Tibial nerve (tissue), 4 donors: Measurements from ENCODE around the gene ACD. TPM values are rescaled to one million over a fixed set of nuclear protein-coding genes. Genes with fewer than 3 reads are reported as not detected.
"Not testable (repeated sequence)": the region's sequence is repeated elsewhere in the genome, so short reads cannot be mapped to it uniquely, and the experiment has no call there.

ENCODE experiments used
- DNase-seq, 2 donors: peaks; one replicate each; pipeline ENCODE4 v3.0.0-alpha.2; 2019; ENCODE audit warnings: low spot score in 2 of 2
- H3K27ac ChIP-seq, 4 donors: fragments of 200-600 bp; sonication (generic) in 3 of 4; one replicate each; pipeline ENCODE4 v1.5.1; 2017 to 2019; ENCODE audit warnings: mild to moderate bottlenecking in 1 of 4
- H3K27me3 ChIP-seq, 2 donors: fragments of 200-600 bp; sonication (generic) in 1 of 2; one replicate each; pipeline versions ENCODE4 v1.5.1 to v1.6.0; 2017 to 2019
- H3K36me3 ChIP-seq, 3 donors: fragments of 200-600 bp; sonication (generic); one replicate each; pipeline ENCODE4 v1.5.1; 2018 to 2019
- H3K4me1 ChIP-seq, 4 donors: fragments of 200-600 bp; sonication (generic) in 3 of 4; one replicate each; pipeline ENCODE4 v1.5.1; 2017 to 2019
- H3K4me3 ChIP-seq, 4 donors: fragments of 200-600 bp; sonication (generic) in 3 of 4; one replicate each; pipeline ENCODE4 v1.5.1; 2017 to 2019; ENCODE audit warnings: mild to moderate bottlenecking in 1 of 4, moderate library complexity in 1 of 4
- H3K9me3 ChIP-seq, 4 donors: fragments of 200-600 bp; sonication (generic) in 3 of 4; one replicate each; pipeline ENCODE4 v1.5.1; 2017 to 2019
- EP300 ChIP-seq, 2 donors: sonication (generic); formaldehyde crosslinking; IDR thresholded peaks; one replicate each; pipeline ENCODE4 v1.6.1; 2017; ENCODE audit warnings: antibody characterized with exemption in 2 of 2, mild to moderate bottlenecking in 1 of 2
- POLR2A ChIP-seq, 2 donors: fragments of 450-650 bp; IDR thresholded peaks; one replicate each; pipeline ENCODE4 v1.6.1; 2017; ENCODE audit warnings: antibody characterized with exemption in 2 of 2, mild to moderate bottlenecking in 2 of 2, moderate library complexity in 2 of 2
- WGBS, 2 donors: methylation state at CpG; one replicate each; pipeline ENCODE4 v1.1.5; 2018; 5-methylcytosine and 5-hydroxymethylcytosine counted together
- total RNA-seq, 4 donors: library from RNA; depleted of rRNA; stranded (reverse); fragments of >200 nt; gene quantifications; one replicate each; pipeline ENCODE4 v1.1.0, GENCODE V29; 2016
- TF ChIP-seq, protein P1 (sequence below), 5 experiments: fragments of 200-600 bp in 3 of 5; fragments of 450-650 bp in 2 of 5; sonication (generic) in 3 of 5; IDR thresholded peaks; one replicate each; pipeline ENCODE4 v1.5.1; 2016 to 2019; ENCODE audit warnings: antibody characterized with exemption in 5 of 5, mild to moderate bottlenecking in 3 of 5, moderate library complexity in 2 of 5

Gene ACD
- total RNA-seq, 4 donors from 2014 or later: 18.0 to 32.3 (median 20.7) TPM

DNA sequence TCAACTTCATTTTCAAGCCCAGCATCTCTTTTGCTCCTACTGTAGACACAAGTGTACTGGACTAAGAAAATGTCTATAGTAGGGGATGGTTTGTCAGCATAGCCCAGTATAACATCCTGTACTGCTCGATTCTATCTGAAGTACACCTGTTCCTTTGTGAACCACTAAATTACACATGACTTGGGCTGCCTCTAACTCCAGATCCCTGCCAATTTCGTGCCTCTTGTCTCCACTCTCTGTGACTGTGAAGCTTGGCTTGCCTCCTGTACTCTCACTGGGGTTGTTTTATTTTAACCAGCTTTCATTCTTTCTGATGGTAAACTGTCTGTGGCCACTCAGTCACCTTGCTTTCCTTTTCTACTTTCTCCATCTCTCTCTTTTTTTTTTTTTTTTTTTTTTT is 34.6 kb upstream of the ACD start:
- 82 to 85% methylated on average over 2 of the region's 2 CpGs for whole genome bisulfite sequencing, 2 donors

DNA sequence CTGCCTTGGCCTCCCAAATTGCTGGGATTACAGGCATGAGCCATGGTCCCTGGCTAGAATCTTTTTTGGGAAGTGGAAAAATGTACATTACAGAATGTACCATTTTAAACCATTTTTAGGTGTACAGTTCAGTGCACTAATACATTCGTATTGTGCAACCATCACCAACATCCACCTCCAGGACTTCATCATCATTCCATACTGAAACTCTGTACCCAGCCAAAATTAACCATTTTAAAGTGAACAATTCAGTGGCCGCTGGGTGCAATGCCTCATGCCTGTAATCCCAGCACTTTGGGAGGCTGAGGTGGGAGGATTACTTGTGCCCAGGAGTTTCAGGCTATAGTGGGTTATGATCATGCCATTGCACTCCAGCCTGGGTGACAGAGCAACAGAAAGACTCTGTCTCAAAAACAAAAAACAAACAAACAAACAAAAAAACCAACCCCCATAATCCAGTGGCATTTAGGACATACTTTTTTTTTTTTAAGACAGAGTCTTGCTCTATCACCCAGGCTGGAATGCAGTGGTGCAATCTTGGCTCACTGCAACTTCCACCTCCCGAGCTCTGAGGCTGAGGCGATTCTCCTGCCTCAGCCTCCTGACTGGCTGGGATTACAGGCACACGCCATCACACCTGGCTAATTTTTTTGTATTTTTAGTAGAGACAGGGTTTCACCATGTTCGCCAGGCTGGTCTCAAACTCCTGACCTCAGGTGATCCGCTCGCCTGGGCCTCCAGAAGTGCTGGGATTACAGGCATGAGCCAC is 33.6 kb upstream of the ACD start:
- not testable (repeated sequence) for H3K9me3 ChIP-seq, DNase-seq, H3K27ac ChIP-seq, H3K4me1 ChIP-seq, H3K27me3 ChIP-seq, H3K4me3 ChIP-seq
- peaks cover 0 to 13% (median 0%) of the 10 kb centered on the region in 3 donors for H3K36me3 ChIP-seq
- WGBS, 2 donors: 90 to 96% methylated on average over 8 of the region's 8 CpGs

More for the DNA sequence above, 34.6 kb upstream of the ACD start:
- H3K4me3 ChIP-seq: no peak overlapping the region
- DNase-seq: no peak
- peaks cover 0 to 13% (median 0%) of the 10 kb centered on the region in 3 donors for H3K36me3 ChIP-seq
- no peak for TF ChIP-seq POLR2A (IDR thresholded peaks at IDR 0.05)
- TF ChIP-seq, protein P1, sequence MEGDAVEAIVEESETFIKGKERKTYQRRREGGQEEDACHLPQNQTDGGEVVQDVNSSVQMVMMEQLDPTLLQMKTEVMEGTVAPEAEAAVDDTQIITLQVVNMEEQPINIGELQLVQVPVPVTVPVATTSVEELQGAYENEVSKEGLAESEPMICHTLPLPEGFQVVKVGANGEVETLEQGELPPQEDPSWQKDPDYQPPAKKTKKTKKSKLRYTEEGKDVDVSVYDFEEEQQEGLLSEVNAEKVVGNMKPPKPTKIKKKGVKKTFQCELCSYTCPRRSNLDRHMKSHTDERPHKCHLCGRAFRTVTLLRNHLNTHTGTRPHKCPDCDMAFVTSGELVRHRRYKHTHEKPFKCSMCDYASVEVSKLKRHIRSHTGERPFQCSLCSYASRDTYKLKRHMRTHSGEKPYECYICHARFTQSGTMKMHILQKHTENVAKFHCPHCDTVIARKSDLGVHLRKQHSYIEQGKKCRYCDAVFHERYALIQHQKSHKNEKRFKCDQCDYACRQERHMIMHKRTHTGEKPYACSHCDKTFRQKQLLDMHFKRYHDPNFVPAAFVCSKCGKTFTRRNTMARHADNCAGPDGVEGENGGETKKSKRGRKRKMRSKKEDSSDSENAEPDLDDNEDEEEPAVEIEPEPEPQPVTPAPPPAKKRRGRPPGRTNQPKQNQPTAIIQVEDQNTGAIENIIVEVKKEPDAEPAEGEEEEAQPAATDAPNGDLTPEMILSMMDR (IDR thresholded peaks at IDR 0.05): no peak
- no peak for TF ChIP-seq EP300 (IDR thresholded peaks at IDR 0.05)
- H3K4me1 ChIP-seq: no peaks in the 10 kb centered on the region
- H3K27me3 ChIP-seq: no peaks in the 10 kb centered on the region
- H3K9me3 ChIP-seq: peaks cover 0 to 5% (median 0%) of the 10 kb centered on the region in 4 donors
- no peak overlapping the region for H3K27ac ChIP-seq

GRCh38 chr16:67685388-67686112 is 25.5 kb upstream of the ACD start:
- TF ChIP-seq EP300 (IDR thresholded peaks at IDR 0.05) (no peak), POLR2A (IDR thresholded peaks at IDR 0.05) (no peak)
- TF ChIP-seq, protein P1 (IDR thresholded peaks at IDR 0.05): no peak
- H3K9me3 ChIP-seq: no peaks in the 10 kb centered on the region
- no peaks in the 10 kb centered on the region for H3K4me1 ChIP-seq
- peaks cover 0 to 36% (median 0%) of the 10 kb centered on the region in 3 donors for H3K36me3 ChIP-seq
- no peak overlapping the region for H3K4me3 ChIP-seq
- peak overlapping the region in 1 of 4 donors; percentile 46 for H3K27ac ChIP-seq
- 84% methylated on average over 13 to 17 of the region's 17 CpGs for WGBS, 2 donors
- H3K27me3 ChIP-seq: no peaks in the 10 kb centered on the region
- no peak for DNase-seq

DNA sequence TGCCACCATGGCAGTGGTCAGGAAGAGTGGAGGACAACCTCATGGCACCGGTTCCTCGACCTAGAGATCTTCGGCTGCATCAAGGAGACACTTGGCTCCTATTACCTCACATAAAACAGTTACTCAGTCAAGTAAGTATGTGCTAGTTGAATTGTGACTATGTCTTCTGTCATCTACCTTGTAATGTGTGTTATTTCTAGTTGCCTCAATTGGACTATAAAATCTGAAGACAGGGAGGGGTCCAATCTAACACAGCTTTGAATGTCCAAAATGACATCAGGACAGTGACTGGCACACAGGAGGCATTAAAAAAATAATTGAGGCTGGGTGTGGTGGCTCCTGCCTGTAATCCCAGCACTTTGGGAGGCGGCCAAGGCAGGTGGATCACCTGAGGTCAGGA is 23.7 kb upstream of the ACD start:
- H3K9me3 ChIP-seq: no peaks in the 10 kb centered on the region
- no peak overlapping the region for H3K4me3 ChIP-seq
- H3K4me1 ChIP-seq: no peaks in the 10 kb centered on the region
- TF ChIP-seq EP300 (IDR thresholded peaks at IDR 0.05): no peak
- TF ChIP-seq, protein P1 (IDR thresholded peaks at IDR 0.05): no peak
- no peak for TF ChIP-seq POLR2A (IDR thresholded peaks at IDR 0.05)
- no peaks in the 10 kb centered on the region for H3K27me3 ChIP-seq
- DNase-seq: no peak
- peaks cover 0 to 45% (median 0%) of the 10 kb centered on the region in 3 donors for H3K36me3 ChIP-seq
- 98% methylated on average over 4 of the region's 4 CpGs for WGBS, 2 donors
- H3K27ac ChIP-seq: no peak overlapping the region

GRCh38 chr16:67679935-67680897 is 20.2 kb upstream of the ACD start:
- H3K9me3 ChIP-seq: no peaks in the 10 kb centered on the region
- H3K27ac ChIP-seq: no peak overlapping the region
- H3K4me3 ChIP-seq: no peak overlapping the region
- TF ChIP-seq, protein P1 (IDR thresholded peaks at IDR 0.05): no peak
- no peak for TF ChIP-seq POLR2A (IDR thresholded peaks at IDR 0.05)
- TF ChIP-seq EP300 (IDR thresholded peaks at IDR 0.05): no peak
- peaks cover 0 to 51% (median 0%) of the 10 kb centered on the region in 3 donors for H3K36me3 ChIP-seq
- DNase-seq: no peak
- peaks cover 0 to 12% (median 0%) of the 10 kb centered on the region in 4 donors for H3K4me1 ChIP-seq
- H3K27me3 ChIP-seq: no peaks in the 10 kb centered on the region
- WGBS, 2 donors: 86 to 89% methylated on average over 10 of the region's 10 CpGs
